NCI-H187 (cell line): ENCODE data around the gene OGDHL.

Experiments
- DNase-seq, 2 experiments: peaks; one replicate each; lab custom pipeline; 2025; lab: John Stamatoyannopoulos, UW

The OGDHL gene

GRCh38 chr10:49688920-49689319 is 73.2 kb downstream of the OGDHL start:
- no peak for DNase-seq

- no peak for DNase-seq
These were observed 73.8 kb downstream of the OGDHL start for GRCh38 chr10:49688261-49688846.

GRCh38 chr10:49686651-49687050 is 75.5 kb downstream of the OGDHL start:
- no peak for DNase-seq
